Activated CD4-positive, alpha-beta T cell treated with anti-CD3 and anti-CD28 coated beads, Interleukin-2, amount 10 ng/mL, durations not matched to agents 7 days and 5 days (primary cell): Measurements from ENCODE around the gene ZNF512. TPM values are rescaled to one million over a fixed set of nuclear protein-coding genes. Genes with fewer than 3 reads are reported as not detected.
A peak's percentile ranks its signal among the peaks of the same experiment; 100 is the strongest.
"Not testable (repeated sequence)": the region's sequence is repeated elsewhere in the genome, so short reads cannot be mapped to it uniquely, and the experiment has no call there.

Experiments used
- CTCF ChIA-PET: fragments of 350-600 bp; sonication (Branson Sonifier 250); formaldehyde crosslinking; loops from one replicate; lab custom pipeline; 2021; ENCODE audit warnings: antibody characterized with exemption; lab: Charles Lee
- POLR2A ChIA-PET: fragments of 350-600 bp; sonication (Branson Sonifier 250); formaldehyde crosslinking; loops from one replicate; lab custom pipeline; 2021; ENCODE audit warnings: antibody characterized with exemption; lab: Charles Lee
- DNase-seq: peaks from one replicate; pipeline ENCODE4 v3.0.0-alpha.2; 2020
- H3K27ac Mint-ChIP-seq: one replicate; pipeline ENCODE4 v1.8.0; 2021; ENCODE audit warnings: mild to moderate bottlenecking, moderate library complexity, mixed read lengths
- H3K27me3 Mint-ChIP-seq: one replicate; pipeline ENCODE4 v1.8.0; 2021; ENCODE audit warnings: mixed read lengths
- H3K36me3 Mint-ChIP-seq: one replicate; pipeline ENCODE4 v1.8.0; 2021; ENCODE audit warnings: low read depth, mixed read lengths
- H3K4me1 Mint-ChIP-seq: one replicate; pipeline ENCODE4 v1.8.0; 2021; ENCODE audit warnings: mixed read lengths
- H3K4me3 Mint-ChIP-seq: one replicate; pipeline ENCODE4 v1.8.0; 2021; ENCODE audit warnings: mild to moderate bottlenecking, moderate library complexity, mixed read lengths
- H3K9me3 Mint-ChIP-seq: one replicate; pipeline ENCODE4 v1.8.0; 2021; ENCODE audit warnings: mixed read lengths
- total RNA-seq, 2 experiments: library from RNA; stranded (reverse); gene quantifications; one replicate each; pipeline ENCODE4 v1.2.3, GENCODE V29; 2021

Gene ZNF512
- total RNA-seq, 2 experiments from 2014 or later = 42.3 to 51.5 TPM

DNA sequence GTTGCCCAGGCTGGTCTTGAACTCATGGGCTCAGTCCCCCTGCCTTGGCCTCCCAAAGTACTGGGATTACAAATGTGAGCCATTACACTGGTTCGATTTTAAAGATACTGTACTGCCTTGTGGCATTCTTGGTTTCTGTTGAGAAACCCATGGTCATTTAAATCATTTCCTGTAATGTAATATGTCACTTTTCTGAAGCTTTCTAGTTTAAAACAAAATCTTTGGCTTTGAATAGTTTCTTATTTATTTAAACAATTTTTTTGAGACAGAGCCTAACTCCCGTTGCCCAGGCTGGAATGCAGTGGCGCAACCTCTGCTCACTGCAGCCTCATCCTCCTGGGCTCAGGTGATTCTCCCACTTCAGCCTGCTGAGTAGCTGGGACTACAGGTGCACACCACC is 8.9 kb downstream of the ZNF512 start:
- Mint-ChIP-seq H3K36me3 (peaks cover 69% of the 10 kb centered on the region), H3K4me1 (peaks cover 31% of the 10 kb centered on the region), H3K27me3 (no peaks in the 10 kb centered on the region), H3K4me3 (no peak overlapping the region), H3K27ac (no peak overlapping the region), H3K9me3 (peaks cover 36% of the 10 kb centered on the region)
- ChIA-PET POLR2A (no interaction called here), CTCF (interaction anchor here (0.7 kb wide), 1 partner anchor 56 kb away, joined by 3 read pairs; no protein-coding TSS in a partner anchor)
- DNase-seq = no peak

DNA sequence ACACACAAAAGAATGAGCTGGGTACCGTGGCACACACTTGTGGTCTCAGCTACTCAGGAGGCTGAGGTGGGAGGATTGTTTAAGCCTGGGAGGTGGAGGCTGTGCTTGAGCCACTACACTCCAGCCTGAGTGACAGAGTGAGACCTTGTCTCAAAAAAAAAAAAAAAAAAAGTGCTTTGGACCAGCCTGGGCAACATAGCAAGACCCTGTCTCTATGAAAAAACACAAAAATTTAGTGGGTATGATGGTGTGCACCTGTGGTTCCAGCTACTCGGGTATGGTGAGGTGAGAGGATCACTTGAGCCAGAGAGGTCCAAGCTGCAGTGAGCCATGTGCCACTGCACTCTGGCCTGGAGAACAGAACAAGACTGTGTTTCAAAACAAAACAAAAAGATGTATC is 10.4 kb downstream of the ZNF512 start:
- ChIA-PET POLR2A (no interaction called here), CTCF (no interaction called here)
- no peaks in the 10 kb centered on the region for H3K27me3 Mint-ChIP-seq
- H3K4me3 Mint-ChIP-seq = no peak overlapping the region
- peaks cover 36% of the 10 kb centered on the region for H3K9me3 Mint-ChIP-seq
- peaks cover 26% of the 10 kb centered on the region for H3K4me1 Mint-ChIP-seq
- H3K27ac Mint-ChIP-seq = peak overlapping the region; percentile 25
- no peak for DNase-seq
- H3K36me3 Mint-ChIP-seq = peaks cover 62% of the 10 kb centered on the region

DNA sequence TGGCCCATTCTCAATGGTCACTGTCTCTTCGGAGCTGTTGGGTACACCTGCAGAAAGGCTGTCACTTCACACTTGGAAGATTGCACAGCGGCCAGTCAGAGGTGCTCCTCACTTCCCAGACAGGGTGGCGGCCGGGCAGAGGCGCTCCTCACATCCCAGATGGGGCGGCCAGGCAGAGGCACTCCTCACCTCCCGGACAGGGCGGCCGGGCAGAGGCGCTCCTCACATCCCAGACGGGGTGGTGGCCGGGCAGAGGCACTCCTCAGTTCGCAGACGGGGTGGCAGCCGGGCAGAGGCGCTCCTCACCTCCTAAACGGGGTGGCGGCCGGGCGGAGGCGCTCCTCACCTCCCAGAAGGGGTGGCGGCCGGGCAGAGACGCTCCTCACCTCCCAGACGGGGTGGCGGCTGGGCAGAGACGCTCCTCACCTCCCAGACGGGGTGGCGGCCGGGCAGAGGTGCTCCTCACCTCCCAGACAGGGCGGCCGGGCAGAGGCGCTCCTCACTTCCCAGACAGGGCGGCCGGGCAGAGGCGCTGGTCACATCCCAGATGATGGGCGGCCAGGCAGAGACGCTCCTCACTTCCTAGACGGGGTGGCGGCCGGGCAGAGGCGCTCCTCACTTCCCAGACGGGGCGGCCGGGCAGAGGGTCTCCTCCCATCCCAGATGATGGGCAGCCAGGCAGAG is 11.3 kb downstream of the ZNF512 start:
- DNase-seq, POLR2A ChIA-PET, H3K27me3 Mint-ChIP-seq, H3K27ac Mint-ChIP-seq, H3K4me3 Mint-ChIP-seq, CTCF ChIA-PET: not testable (repeated sequence)
- peaks cover 61% of the 10 kb centered on the region for H3K36me3 Mint-ChIP-seq
- peaks cover 34% of the 10 kb centered on the region for H3K9me3 Mint-ChIP-seq
- peaks cover 31% of the 10 kb centered on the region for H3K4me1 Mint-ChIP-seq

DNA sequence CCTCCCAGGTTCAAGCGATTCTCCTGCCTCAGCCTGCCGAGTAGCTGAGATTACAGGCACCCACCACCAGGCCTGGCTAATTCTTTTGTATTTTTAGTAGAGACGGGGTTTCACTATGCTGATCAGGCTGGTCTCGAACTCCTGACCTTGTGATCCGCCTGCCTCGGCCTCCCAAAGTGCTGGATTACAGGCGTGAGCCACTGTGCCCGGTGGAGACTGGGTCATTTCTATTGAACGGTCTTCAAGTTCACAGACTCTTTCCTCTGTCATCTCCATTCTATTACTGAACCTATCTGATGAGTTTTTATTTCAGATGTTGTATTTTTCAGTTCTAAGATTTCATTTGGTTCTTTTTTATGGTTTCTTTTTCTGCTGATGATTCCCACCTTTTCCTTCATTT is 12.6 kb downstream of the ZNF512 start:
- DNase-seq, POLR2A ChIA-PET, H3K4me3 Mint-ChIP-seq, H3K27me3 Mint-ChIP-seq: not testable (repeated sequence)
- CTCF ChIA-PET = interaction anchor here (0.6 kb wide), 1 partner anchor 1194 kb away, joined by 3 read pairs; no protein-coding TSS in a partner anchor
- peaks cover 62% of the 10 kb centered on the region for H3K36me3 Mint-ChIP-seq
- H3K9me3 Mint-ChIP-seq = peaks cover 23% of the 10 kb centered on the region
- peak overlapping the region; percentile 50 for H3K27ac Mint-ChIP-seq
- H3K4me1 Mint-ChIP-seq = peaks cover 34% of the 10 kb centered on the region

DNA sequence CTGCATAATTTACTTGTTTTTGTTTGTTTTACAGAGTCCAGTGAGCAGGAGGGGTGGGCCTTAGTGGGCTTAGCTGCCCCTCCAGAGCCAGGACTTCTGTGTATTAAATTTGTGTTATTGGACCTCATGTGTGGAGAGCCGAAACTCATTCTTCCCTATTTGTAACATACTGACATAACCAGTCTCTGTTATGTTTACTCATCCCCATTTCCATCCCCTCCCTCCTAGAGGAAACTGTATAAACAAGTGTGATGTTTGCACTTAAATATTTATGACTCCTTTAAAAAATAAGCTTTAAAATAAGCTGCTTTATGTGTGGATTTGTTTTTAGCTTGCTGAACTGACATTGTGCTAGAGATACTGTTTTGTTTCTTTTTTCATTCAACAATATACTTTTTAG is 13.8 kb downstream of the ZNF512 start:
- Mint-ChIP-seq H3K9me3 (peaks cover 18% of the 10 kb centered on the region), H3K36me3 (peaks cover 63% of the 10 kb centered on the region), H3K27me3 (no peaks in the 10 kb centered on the region), H3K4me3 (no peak overlapping the region), H3K4me1 (peaks cover 32% of the 10 kb centered on the region), H3K27ac (no peak overlapping the region)
- no peak for DNase-seq
- POLR2A ChIA-PET = interaction anchor here (0.7 kb wide), 1 partner anchor 11 kb away, joined by 3 read pairs; no protein-coding TSS in a partner anchor
- CTCF ChIA-PET = interaction anchor here (1.0 to 1.3 kb wide), 3 partner anchors 11 to 22 kb away, joined by 3 to 4 read pairs (median 4); no protein-coding TSS in a partner anchor

DNA sequence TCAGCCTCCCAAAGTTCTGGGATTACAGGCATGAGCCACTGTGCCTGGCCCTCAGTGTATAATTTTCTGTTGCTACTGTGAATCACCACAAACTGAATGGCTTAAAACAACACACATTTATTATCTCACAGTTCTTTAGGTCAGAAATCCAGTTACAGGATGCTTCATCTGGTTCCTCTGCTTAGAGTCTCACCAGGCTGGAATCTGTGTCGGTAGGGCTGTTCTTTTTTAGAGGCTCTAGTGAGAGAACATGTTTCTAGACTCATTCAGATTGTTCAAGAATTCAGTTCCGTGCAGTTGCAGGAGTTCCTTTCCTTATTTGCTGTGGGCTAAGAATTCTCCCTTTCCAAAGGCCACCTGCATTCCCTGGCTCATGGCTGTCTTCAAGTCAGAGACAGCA is 23.8 kb downstream of the ZNF512 start:
- H3K4me3 Mint-ChIP-seq = no peak overlapping the region
- no peaks in the 10 kb centered on the region for H3K27me3 Mint-ChIP-seq
- no peak for DNase-seq
- ChIA-PET POLR2A (no interaction called here), CTCF (no interaction called here)
- H3K27ac Mint-ChIP-seq = no peak overlapping the region
- H3K4me1 Mint-ChIP-seq = no peaks in the 10 kb centered on the region
- H3K9me3 Mint-ChIP-seq = no peaks in the 10 kb centered on the region
- peaks cover 53% of the 10 kb centered on the region for H3K36me3 Mint-ChIP-seq

DNA sequence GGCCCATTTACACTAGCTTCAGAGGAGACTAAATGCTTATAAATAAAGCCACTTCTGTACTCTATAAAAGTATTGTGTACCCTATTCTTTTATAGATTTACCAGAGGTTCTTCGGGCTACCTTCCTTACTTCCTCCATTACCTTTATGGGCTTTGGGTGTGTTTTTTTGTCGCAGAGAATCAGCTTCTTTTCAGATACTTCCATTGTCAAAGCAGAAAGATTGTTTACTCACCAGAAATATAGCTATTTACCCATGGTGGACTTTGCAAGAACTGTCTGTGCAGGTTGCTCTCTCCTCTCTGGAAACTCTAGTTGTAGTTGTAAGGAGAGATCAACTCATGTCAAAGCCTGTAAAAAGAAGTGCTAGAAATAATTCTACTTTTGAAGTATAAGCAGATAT is 31.1 kb downstream of the ZNF512 start:
- Mint-ChIP-seq H3K9me3 (no peaks in the 10 kb centered on the region), H3K36me3 (peaks cover 50% of the 10 kb centered on the region), H3K27ac (no peak overlapping the region), H3K4me3 (no peak overlapping the region), H3K4me1 (no peaks in the 10 kb centered on the region), H3K27me3 (no peaks in the 10 kb centered on the region)
- no peak for DNase-seq
- ChIA-PET POLR2A (no interaction called here), CTCF (interaction anchor here (0.7 to 1.5 kb wide), 2 partner anchors 12 to 14 kb away, joined by 3 to 5 read pairs; no protein-coding TSS in a partner anchor)

DNA sequence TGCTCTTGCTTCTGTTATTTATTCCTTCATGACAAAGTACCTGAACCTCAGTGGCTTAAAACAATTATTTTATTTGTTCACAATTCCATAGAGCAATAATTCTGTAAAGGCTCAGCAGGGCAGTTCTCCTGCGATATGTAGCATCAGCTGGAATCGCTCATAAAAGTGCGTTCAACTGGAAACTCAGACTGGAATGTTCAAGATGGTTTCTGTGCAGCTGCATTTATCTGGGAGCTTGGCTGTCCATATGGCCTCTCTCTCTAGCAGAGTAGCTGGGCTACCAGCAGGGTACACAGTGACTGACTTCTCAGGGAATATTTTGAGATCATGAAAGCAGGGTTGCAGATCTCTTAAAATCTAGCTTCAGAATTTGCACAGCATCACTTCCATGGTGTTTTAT is 32.5 kb downstream of the ZNF512 start:
- no peak overlapping the region for H3K4me3 Mint-ChIP-seq
- H3K27ac Mint-ChIP-seq = no peak overlapping the region
- H3K27me3 Mint-ChIP-seq = no peaks in the 10 kb centered on the region
- no peaks in the 10 kb centered on the region for H3K9me3 Mint-ChIP-seq
- CTCF ChIA-PET = no interaction called here
- POLR2A ChIA-PET = no interaction called here
- DNase-seq = no peak
- H3K36me3 Mint-ChIP-seq = peaks cover 55% of the 10 kb centered on the region
- H3K4me1 Mint-ChIP-seq = no peaks in the 10 kb centered on the region

DNA sequence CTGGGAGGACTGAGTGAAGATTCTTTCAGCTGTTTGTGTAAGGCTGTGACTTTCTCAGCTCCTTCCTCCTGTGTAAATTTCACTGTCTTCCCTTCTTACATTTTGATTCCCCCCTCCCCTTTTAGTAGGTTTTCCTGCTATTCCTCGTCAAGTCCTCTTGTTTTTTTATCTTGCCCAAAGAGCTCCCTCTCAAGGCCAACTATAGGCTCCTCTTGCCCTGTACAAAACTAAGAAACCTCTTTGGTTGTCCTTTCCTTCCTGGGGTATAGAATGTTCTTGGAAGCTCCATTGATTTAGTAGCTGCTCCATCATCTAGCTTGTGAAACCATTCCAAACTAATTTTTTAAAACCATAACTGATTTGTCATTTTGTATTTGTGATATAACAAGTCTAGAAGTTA is 38.7 kb downstream of the ZNF512 start:
- Mint-ChIP-seq H3K27ac (no peak overlapping the region), H3K4me3 (no peak overlapping the region), H3K4me1 (no peaks in the 10 kb centered on the region), H3K36me3 (peaks cover 62% of the 10 kb centered on the region), H3K9me3 (no peaks in the 10 kb centered on the region), H3K27me3 (no peaks in the 10 kb centered on the region)
- ChIA-PET CTCF (interaction anchor here (2.3 kb wide), 1 partner anchor 62 kb away, joined by 11 read pairs; no protein-coding TSS in a partner anchor), POLR2A (no interaction called here)
- no peak for DNase-seq

DNA sequence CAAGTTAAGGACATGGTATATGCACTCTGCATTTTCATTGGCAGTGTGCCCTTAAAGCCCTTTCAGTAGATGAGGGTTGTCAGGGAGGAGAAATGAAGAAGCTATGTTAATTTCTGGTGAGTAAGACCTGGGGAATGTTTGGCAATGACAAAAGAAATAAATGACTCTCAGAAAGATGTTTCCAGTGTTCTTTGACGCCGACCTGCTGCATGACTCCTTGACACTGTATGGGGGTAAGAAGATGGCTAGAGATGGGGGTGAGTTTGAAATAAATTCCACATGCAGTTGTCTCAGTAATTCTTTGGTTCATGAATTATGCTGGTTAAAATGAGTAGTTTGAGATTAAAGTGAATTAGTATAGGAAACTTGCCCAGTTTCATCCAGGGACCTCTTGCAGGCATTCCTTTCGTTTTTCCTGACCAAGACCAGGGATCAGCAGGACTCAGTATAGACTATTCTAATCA is 40.1 kb downstream of the ZNF512 start:
- POLR2A ChIA-PET = no interaction called here
- no peaks in the 10 kb centered on the region for H3K27me3 Mint-ChIP-seq
- no peaks in the 10 kb centered on the region for H3K4me1 Mint-ChIP-seq
- peaks cover 53% of the 10 kb centered on the region for H3K36me3 Mint-ChIP-seq
- H3K9me3 Mint-ChIP-seq = no peaks in the 10 kb centered on the region
- no peak overlapping the region for H3K4me3 Mint-ChIP-seq
- DNase-seq = no peak
- H3K27ac Mint-ChIP-seq = no peak overlapping the region
- CTCF ChIA-PET = no interaction called here

DNA sequence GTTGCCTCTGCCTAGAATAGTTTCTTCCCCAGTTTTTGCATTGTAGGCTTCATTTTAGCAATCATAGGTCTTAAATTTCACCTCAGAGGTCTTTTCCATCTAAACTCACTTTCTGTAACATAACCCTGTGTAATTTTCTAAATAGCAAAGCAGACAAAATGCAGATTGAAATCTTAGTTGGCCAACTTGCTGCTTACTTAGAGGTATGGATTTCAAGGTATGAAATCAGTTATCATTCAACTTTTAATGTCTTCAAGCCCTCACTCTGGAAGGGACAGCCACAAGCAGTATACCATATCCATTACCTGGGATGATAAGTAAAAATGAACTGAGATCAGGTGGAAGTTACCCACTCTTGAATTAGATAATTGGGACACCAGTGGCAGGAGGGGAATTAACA is 42.1 kb downstream of the ZNF512 start:
- no peaks in the 10 kb centered on the region for H3K4me1 Mint-ChIP-seq
- H3K27me3 Mint-ChIP-seq = no peaks in the 10 kb centered on the region
- CTCF ChIA-PET = no interaction called here
- no peak overlapping the region for H3K27ac Mint-ChIP-seq
- DNase-seq = no peak
- peaks cover 40% of the 10 kb centered on the region for H3K36me3 Mint-ChIP-seq
- no peak overlapping the region for H3K4me3 Mint-ChIP-seq
- no peaks in the 10 kb centered on the region for H3K9me3 Mint-ChIP-seq
- POLR2A ChIA-PET = no interaction called here

DNA sequence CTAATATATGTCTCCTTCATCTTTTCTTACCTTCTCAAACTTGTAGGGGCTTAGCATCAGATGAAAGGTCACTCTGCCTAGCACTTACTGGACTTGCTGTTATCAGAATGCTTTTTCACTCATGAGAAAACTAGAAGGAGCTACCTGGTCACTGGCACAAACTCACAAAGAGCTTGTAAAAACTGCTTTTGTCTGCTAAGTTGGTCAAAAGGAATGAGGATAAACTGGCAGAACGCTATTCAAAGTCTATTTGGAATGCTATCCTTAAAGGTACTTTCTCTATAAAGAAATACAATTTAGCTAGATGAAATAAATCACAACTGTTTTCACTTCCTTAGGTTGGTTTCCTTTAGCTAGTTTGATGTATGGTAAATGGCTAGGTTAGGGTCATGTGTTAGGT is 43.5 kb downstream of the ZNF512 start:
- CTCF ChIA-PET = interaction anchor here (0.8 to 1.1 kb wide), 2 partner anchors 12 to 57 kb away, joined by 3 to 4 read pairs; no protein-coding TSS in a partner anchor
- POLR2A ChIA-PET = not testable (repeated sequence)

DNA sequence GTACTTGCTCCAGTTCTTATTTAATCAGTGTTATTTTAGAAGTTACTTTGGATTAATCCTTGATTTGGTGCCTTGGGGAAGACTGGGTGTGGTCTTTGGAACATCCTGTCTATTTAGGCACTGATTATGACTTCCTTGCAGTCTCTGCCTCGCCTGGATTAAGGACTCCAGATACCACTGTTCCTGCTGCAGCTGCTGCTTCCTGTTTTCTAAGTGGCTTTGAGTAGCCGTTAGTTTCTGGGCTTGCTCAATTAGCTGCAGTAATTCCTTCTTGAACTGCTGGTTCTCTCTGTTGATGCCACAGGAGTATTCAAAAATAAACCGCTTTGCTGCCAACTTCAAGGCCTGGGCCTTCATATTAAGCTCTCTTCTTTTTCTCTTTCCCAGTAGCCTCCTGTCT is 44.1 kb downstream of the ZNF512 start:
- DNase-seq, POLR2A ChIA-PET, H3K9me3 Mint-ChIP-seq, H3K4me3 Mint-ChIP-seq, H3K27me3 Mint-ChIP-seq, H3K27ac Mint-ChIP-seq: not testable (repeated sequence)
- CTCF ChIA-PET = interaction anchor here (0.8 to 1.5 kb wide), 3 partner anchors 13 to 56 kb away, joined by 3 to 5 read pairs (median 4); no protein-coding TSS in a partner anchor
- Mint-ChIP-seq H3K4me1 (peaks cover 12% of the 10 kb centered on the region), H3K36me3 (peaks cover 41% of the 10 kb centered on the region)

More for the DNA sequence above, 43.5 kb downstream of the ZNF512 start:
- H3K36me3 Mint-ChIP-seq = peaks cover 41% of the 10 kb centered on the region
- H3K27me3 Mint-ChIP-seq, H3K4me1 Mint-ChIP-seq, H3K4me3 Mint-ChIP-seq, H3K9me3 Mint-ChIP-seq, DNase-seq, H3K27ac Mint-ChIP-seq: not testable (repeated sequence)
